HEK293T (cell line): ENCODE results near the gene PNMA5.

Experiments
- ARNT ChIP-seq: fragments of 450-650 bp; IDR thresholded peaks from 2 replicates; pipeline ENCODE4 v1.6.1; 2017; ENCODE audit warnings: mild to moderate bottlenecking
- CTBP1 ChIP-seq: fragments of 450-650 bp; IDR thresholded peaks from 2 replicates; pipeline ENCODE4 v1.6.1; 2016; ENCODE audit warnings: borderline replicate concordance
- FOXM1 ChIP-seq: fragments of 450-650 bp; IDR thresholded peaks from 2 replicates; pipeline ENCODE4 v1.6.1; 2017; ENCODE audit warnings: mild to moderate bottlenecking, borderline replicate concordance
- L3MBTL2 ChIP-seq: fragments of 450-650 bp; conservative IDR thresholded peaks from 2 replicates; pipeline ENCODE4 v1.6.1; 2016; ENCODE audit warnings: mild to moderate bottlenecking
- NFRKB ChIP-seq: fragments of 450-650 bp; IDR thresholded peaks from 2 replicates; pipeline ENCODE4 v1.6.1; 2016; ENCODE audit warnings: mild to moderate bottlenecking, moderate library complexity
- PKNOX1 ChIP-seq: fragments of 450-650 bp; IDR thresholded peaks from 2 replicates; pipeline ENCODE4 v1.6.1; 2016
- SUZ12 ChIP-seq: fragments of 450-650 bp; IDR thresholded peaks from 2 replicates; pipeline ENCODE4 v1.6.1; 2016; ENCODE audit warnings: mild to moderate bottlenecking
- TARDBP ChIP-seq: fragments of 450-650 bp; IDR thresholded peaks from 2 replicates; pipeline ENCODE4 v1.6.1; 2016
- ZNF384 ChIP-seq: fragments of 450-650 bp; IDR thresholded peaks from 2 replicates; pipeline ENCODE4 v1.6.1; 2016

DNA sequence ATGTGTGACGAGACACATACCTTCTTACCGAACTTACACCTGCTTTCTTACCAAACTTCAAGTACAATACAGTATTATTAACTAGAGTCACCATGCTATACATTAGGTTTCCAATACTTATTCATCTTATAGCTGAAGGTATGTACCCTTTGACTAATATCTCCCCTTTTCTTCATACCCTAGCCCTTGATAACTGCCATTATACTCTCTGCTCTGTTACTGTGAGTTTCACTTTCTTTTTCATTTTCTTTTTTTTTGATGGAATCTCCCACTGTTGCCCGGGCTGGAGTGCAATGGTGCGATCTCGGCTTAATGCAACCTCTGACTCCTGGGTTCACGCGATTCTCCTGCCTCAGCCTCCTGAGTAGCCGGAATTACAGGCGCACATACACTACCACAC is 3.4 kb upstream of the PNMA5 start:
- no peak for TF ChIP-seq CTBP1
- TF ChIP-seq NFRKB: no peak
- TF ChIP-seq L3MBTL2: no peak
- no peak for TF ChIP-seq ZNF384
- no peak for TF ChIP-seq SUZ12
- TF ChIP-seq FOXM1: no peak
- TF ChIP-seq TARDBP: no peak
- TF ChIP-seq PKNOX1: no peak
- no peak for TF ChIP-seq ARNT
